ENCODE data around the gene HIPK2.

HIPK2 gene

GRCh38 chr7:139576179-139576973, 201.4 kb downstream of the HIPK2 start:
- H3K4me1 ChIP-seq (ENCODE audit: control insufficient read depth, insufficient read depth, low read length), result no peaks in the 10 kb centered on the region
- H3K9me3 ChIP-seq (ENCODE audit: control insufficient read depth, low read length), result no peaks in the 10 kb centered on the region
- H3K4me3 ChIP-seq (ENCODE audit: low read length), result no peak overlapping the region
- peaks cover 87% of the 10 kb centered on the region for H3K36me3 ChIP-seq (ENCODE audit: control insufficient read depth, insufficient read depth, low read length, severe bottlenecking)
- H3K27me3 ChIP-seq (replicated peaks; ENCODE audit: control insufficient read depth, insufficient read depth, low read length), result no peaks in the 10 kb centered on the region
- H3K9ac ChIP-seq (ENCODE audit: low read length), result no peak overlapping the region
- DNase-seq (ENCODE audit: low read depth), result no peak

- Histone ChIP-seq H3K4me1 (ENCODE audit: control insufficient read depth, insufficient read depth, low read length) (no peaks in the 10 kb centered on the region), H3K27me3 (replicated peaks; ENCODE audit: control insufficient read depth, insufficient read depth, low read length) (no peaks in the 10 kb centered on the region), H3K9me3 (ENCODE audit: control insufficient read depth, low read length) (no peaks in the 10 kb centered on the region), H3K36me3 (ENCODE audit: control insufficient read depth, insufficient read depth, low read length, severe bottlenecking) (peaks cover 85% of the 10 kb centered on the region), H3K4me3 (ENCODE audit: low read length) (no peak overlapping the region), H3K9ac (ENCODE audit: low read length) (no peak overlapping the region)
- no peak for DNase-seq (ENCODE audit: low read depth)
Observed at GRCh38 chr7:139575338-139575680, 202.5 kb downstream of the HIPK2 start.

GRCh38 chr7:139574618-139575337, 203.0 kb downstream of the HIPK2 start:
- H3K9me3 ChIP-seq (ENCODE audit: control insufficient read depth, low read length), result no peaks in the 10 kb centered on the region
- no peak for DNase-seq (ENCODE audit: low read depth)
- no peak overlapping the region for H3K4me3 ChIP-seq (ENCODE audit: low read length)
- H3K27me3 ChIP-seq (replicated peaks; ENCODE audit: control insufficient read depth, insufficient read depth, low read length), result no peaks in the 10 kb centered on the region
- H3K4me1 ChIP-seq (ENCODE audit: control insufficient read depth, insufficient read depth, low read length), result no peaks in the 10 kb centered on the region
- H3K9ac ChIP-seq (ENCODE audit: low read length), result no peak overlapping the region
- H3K36me3 ChIP-seq (ENCODE audit: control insufficient read depth, insufficient read depth, low read length, severe bottlenecking), result peaks cover 80% of the 10 kb centered on the region

- Histone ChIP-seq H3K4me1 (ENCODE audit: control insufficient read depth, insufficient read depth, low read length) (no peaks in the 10 kb centered on the region), H3K36me3 (ENCODE audit: control insufficient read depth, insufficient read depth, low read length, severe bottlenecking) (peaks cover 80% of the 10 kb centered on the region), H3K9ac (ENCODE audit: low read length) (no peak overlapping the region), H3K27me3 (replicated peaks; ENCODE audit: control insufficient read depth, insufficient read depth, low read length) (no peaks in the 10 kb centered on the region), H3K4me3 (ENCODE audit: low read length) (no peak overlapping the region), H3K9me3 (ENCODE audit: control insufficient read depth, low read length) (no peaks in the 10 kb centered on the region)
- no peak for DNase-seq (ENCODE audit: low read depth)
Observed at GRCh38 chr7:139573871-139574270, 203.9 kb downstream of the HIPK2 start.

- H3K36me3 ChIP-seq (ENCODE audit: control insufficient read depth, insufficient read depth, low read length, severe bottlenecking), result peaks cover 79% of the 10 kb centered on the region
- H3K4me3 ChIP-seq (ENCODE audit: low read length), result no peak overlapping the region
- no peaks in the 10 kb centered on the region for H3K27me3 ChIP-seq (replicated peaks; ENCODE audit: control insufficient read depth, insufficient read depth, low read length)
- DNase-seq (ENCODE audit: low read depth), result no peak
- H3K4me1 ChIP-seq (ENCODE audit: control insufficient read depth, insufficient read depth, low read length), result no peaks in the 10 kb centered on the region
- no peak overlapping the region for H3K9ac ChIP-seq (ENCODE audit: low read length)
- no peaks in the 10 kb centered on the region for H3K9me3 ChIP-seq (ENCODE audit: control insufficient read depth, low read length)
Observed at GRCh38 chr7:139572704-139573385, 205.0 kb downstream of the HIPK2 start.

GRCh38 chr7:139572071-139572470, 205.7 kb downstream of the HIPK2 start:
- H3K9me3 ChIP-seq (ENCODE audit: control insufficient read depth, low read length), result no peaks in the 10 kb centered on the region
- peaks cover 76% of the 10 kb centered on the region for H3K36me3 ChIP-seq (ENCODE audit: control insufficient read depth, insufficient read depth, low read length, severe bottlenecking)
- H3K4me1 ChIP-seq (ENCODE audit: control insufficient read depth, insufficient read depth, low read length), result no peaks in the 10 kb centered on the region

GRCh38 chr7:139571651-139572050, 206.1 kb downstream of the HIPK2 start:
- Histone ChIP-seq H3K4me1 (ENCODE audit: control insufficient read depth, insufficient read depth, low read length) (no peaks in the 10 kb centered on the region), H3K9me3 (ENCODE audit: control insufficient read depth, low read length) (no peaks in the 10 kb centered on the region), H3K36me3 (ENCODE audit: control insufficient read depth, insufficient read depth, low read length, severe bottlenecking) (peaks cover 77% of the 10 kb centered on the region), H3K9ac (ENCODE audit: low read length) (no peak overlapping the region), H3K4me3 (ENCODE audit: low read length) (no peak overlapping the region), H3K27me3 (replicated peaks; ENCODE audit: control insufficient read depth, insufficient read depth, low read length) (no peaks in the 10 kb centered on the region)
- no peak for DNase-seq (ENCODE audit: low read depth)

More at GRCh38 chr7:139572071-139572470, 205.7 kb downstream of the HIPK2 start:
- DNase-seq (ENCODE audit: low read depth), result no peak
- H3K9ac ChIP-seq (ENCODE audit: low read length), result no peak overlapping the region
- no peaks in the 10 kb centered on the region for H3K27me3 ChIP-seq (replicated peaks; ENCODE audit: control insufficient read depth, insufficient read depth, low read length)
- H3K4me3 ChIP-seq (ENCODE audit: low read length), result no peak overlapping the region

- no peaks in the 10 kb centered on the region for H3K9me3 ChIP-seq (ENCODE audit: control insufficient read depth, low read length)
- H3K27me3 ChIP-seq (replicated peaks; ENCODE audit: control insufficient read depth, insufficient read depth, low read length), result no peaks in the 10 kb centered on the region
- no peak overlapping the region for H3K9ac ChIP-seq (ENCODE audit: low read length)
- peaks cover 72% of the 10 kb centered on the region for H3K36me3 ChIP-seq (ENCODE audit: control insufficient read depth, insufficient read depth, low read length, severe bottlenecking)
- no peak for DNase-seq (ENCODE audit: low read depth)
- peaks cover under 1% of the 10 kb centered on the region for H3K4me1 ChIP-seq (ENCODE audit: control insufficient read depth, insufficient read depth, low read length)
- H3K4me3 ChIP-seq (ENCODE audit: low read length), result no peak overlapping the region
Observed at GRCh38 chr7:139571190-139571589, 206.6 kb downstream of the HIPK2 start.

GRCh38 chr7:139570626-139571025, 207.2 kb downstream of the HIPK2 start:
- peaks cover 67% of the 10 kb centered on the region for H3K36me3 ChIP-seq (ENCODE audit: control insufficient read depth, insufficient read depth, low read length, severe bottlenecking)
- no peak overlapping the region for H3K9ac ChIP-seq (ENCODE audit: low read length)

GRCh38 chr7:139570119-139570518, 207.7 kb downstream of the HIPK2 start:
- peaks cover 10% of the 10 kb centered on the region for H3K4me1 ChIP-seq (ENCODE audit: control insufficient read depth, insufficient read depth, low read length)
- no peaks in the 10 kb centered on the region for H3K9me3 ChIP-seq (ENCODE audit: control insufficient read depth, low read length)
- no peak overlapping the region for H3K4me3 ChIP-seq (ENCODE audit: low read length)
- H3K9ac ChIP-seq (ENCODE audit: low read length), result no peak overlapping the region
- H3K36me3 ChIP-seq (ENCODE audit: control insufficient read depth, insufficient read depth, low read length, severe bottlenecking), result peaks cover 62% of the 10 kb centered on the region
- DNase-seq (ENCODE audit: low read depth), result peak; percentile 6
- no peaks in the 10 kb centered on the region for H3K27me3 ChIP-seq (replicated peaks; ENCODE audit: control insufficient read depth, insufficient read depth, low read length)

More at GRCh38 chr7:139570626-139571025, 207.2 kb downstream of the HIPK2 start:
- no peaks in the 10 kb centered on the region for H3K9me3 ChIP-seq (ENCODE audit: control insufficient read depth, low read length)
- H3K27me3 ChIP-seq (replicated peaks; ENCODE audit: control insufficient read depth, insufficient read depth, low read length), result no peaks in the 10 kb centered on the region
- no peak for DNase-seq (ENCODE audit: low read depth)
- peaks cover 6% of the 10 kb centered on the region for H3K4me1 ChIP-seq (ENCODE audit: control insufficient read depth, insufficient read depth, low read length)
- no peak overlapping the region for H3K4me3 ChIP-seq (ENCODE audit: low read length)

GRCh38 chr7:139568813-139569490, 208.8 kb downstream of the HIPK2 start:
- H3K27me3 ChIP-seq (replicated peaks; ENCODE audit: control insufficient read depth, insufficient read depth, low read length), result no peaks in the 10 kb centered on the region
- no peaks in the 10 kb centered on the region for H3K9me3 ChIP-seq (ENCODE audit: control insufficient read depth, low read length)
- no peak overlapping the region for H3K9ac ChIP-seq (ENCODE audit: low read length)
- no peak for DNase-seq (ENCODE audit: low read depth)
- no peak overlapping the region for H3K4me3 ChIP-seq (ENCODE audit: low read length)
- peaks cover 18% of the 10 kb centered on the region for H3K4me1 ChIP-seq (ENCODE audit: control insufficient read depth, insufficient read depth, low read length)
- H3K36me3 ChIP-seq (ENCODE audit: control insufficient read depth, insufficient read depth, low read length, severe bottlenecking), result peaks cover 55% of the 10 kb centered on the region
